ENCODE results near the gene URI1. TPM values are rescaled to one million over a fixed set of nuclear protein-coding genes. Genes with fewer than 3 reads are reported as not detected.
A peak's percentile ranks its signal among the peaks of the same experiment; 100 is the strongest.

The URI1 gene
- total RNA-seq, 1 donor from 2014 or later = 42.0 TPM

GRCh38 chr19:30024091-30024490, 82.1 kb downstream of the URI1 start:
- no peak for DNase-seq (ENCODE audit: low spot score)
- TF ChIP-seq, protein P1, sequence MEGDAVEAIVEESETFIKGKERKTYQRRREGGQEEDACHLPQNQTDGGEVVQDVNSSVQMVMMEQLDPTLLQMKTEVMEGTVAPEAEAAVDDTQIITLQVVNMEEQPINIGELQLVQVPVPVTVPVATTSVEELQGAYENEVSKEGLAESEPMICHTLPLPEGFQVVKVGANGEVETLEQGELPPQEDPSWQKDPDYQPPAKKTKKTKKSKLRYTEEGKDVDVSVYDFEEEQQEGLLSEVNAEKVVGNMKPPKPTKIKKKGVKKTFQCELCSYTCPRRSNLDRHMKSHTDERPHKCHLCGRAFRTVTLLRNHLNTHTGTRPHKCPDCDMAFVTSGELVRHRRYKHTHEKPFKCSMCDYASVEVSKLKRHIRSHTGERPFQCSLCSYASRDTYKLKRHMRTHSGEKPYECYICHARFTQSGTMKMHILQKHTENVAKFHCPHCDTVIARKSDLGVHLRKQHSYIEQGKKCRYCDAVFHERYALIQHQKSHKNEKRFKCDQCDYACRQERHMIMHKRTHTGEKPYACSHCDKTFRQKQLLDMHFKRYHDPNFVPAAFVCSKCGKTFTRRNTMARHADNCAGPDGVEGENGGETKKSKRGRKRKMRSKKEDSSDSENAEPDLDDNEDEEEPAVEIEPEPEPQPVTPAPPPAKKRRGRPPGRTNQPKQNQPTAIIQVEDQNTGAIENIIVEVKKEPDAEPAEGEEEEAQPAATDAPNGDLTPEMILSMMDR (IDR thresholded peaks at IDR 0.05) = no peak
- Mint-ChIP-seq H3K27me3 (ENCODE audit: low read depth) (no peaks in the 10 kb centered on the region), H3K4me3 (ENCODE audit: unreplicated experiment) (no peak overlapping the region), H3K4me1 (ENCODE audit: low read depth) (peaks cover 3% of the 10 kb centered on the region), H3K27ac (ENCODE audit: unreplicated experiment) (no peak overlapping the region), H3K9me3 (ENCODE audit: low read depth) (peaks cover 15% of the 10 kb centered on the region), H3K36me3 (ENCODE audit: low read depth) (peaks cover 17% of the 10 kb centered on the region)

DNA sequence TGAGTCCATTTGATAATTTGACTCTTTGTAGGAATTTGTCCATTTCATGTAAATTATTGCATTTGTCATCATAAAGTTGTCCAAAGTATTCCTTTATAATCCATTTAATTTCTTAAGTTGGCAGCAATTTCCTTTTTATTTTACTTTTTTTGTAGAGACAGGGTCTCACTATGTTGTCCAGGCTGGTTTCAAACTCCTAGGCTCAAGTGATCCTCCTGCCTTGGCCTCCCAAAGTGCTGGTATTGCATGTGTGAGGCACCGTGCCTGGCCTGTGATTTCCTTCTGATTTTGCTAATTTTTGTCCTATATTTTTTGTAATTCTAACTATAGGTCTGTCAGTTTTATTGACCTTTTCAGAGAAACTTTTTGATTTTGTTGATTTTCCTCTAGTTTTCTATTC, 84.9 kb downstream of the URI1 start:
- H3K4me3 Mint-ChIP-seq (ENCODE audit: unreplicated experiment) = no peak overlapping the region
- TF ChIP-seq, protein P1 (IDR thresholded peaks at IDR 0.05) = no peak
- no peak overlapping the region for H3K27ac Mint-ChIP-seq (ENCODE audit: unreplicated experiment)
- peaks cover 17% of the 10 kb centered on the region for H3K9me3 Mint-ChIP-seq (ENCODE audit: low read depth)
- H3K27me3 Mint-ChIP-seq (ENCODE audit: low read depth) = no peaks in the 10 kb centered on the region
- H3K36me3 Mint-ChIP-seq (ENCODE audit: low read depth) = peaks cover 16% of the 10 kb centered on the region
- peaks cover 22% of the 10 kb centered on the region for H3K4me1 Mint-ChIP-seq (ENCODE audit: low read depth)
- no peak for DNase-seq (ENCODE audit: low spot score)

GRCh38 chr19:30028118-30028991, 86.3 kb downstream of the URI1 start:
- H3K27ac Mint-ChIP-seq (ENCODE audit: unreplicated experiment) = no peak overlapping the region
- peaks cover 11% of the 10 kb centered on the region for H3K9me3 Mint-ChIP-seq (ENCODE audit: low read depth)
- TF ChIP-seq, protein P1 (IDR thresholded peaks at IDR 0.05) = no peak
- no peak overlapping the region for H3K4me3 Mint-ChIP-seq (ENCODE audit: unreplicated experiment)
- no peaks in the 10 kb centered on the region for H3K27me3 Mint-ChIP-seq (ENCODE audit: low read depth)
- peaks cover 12% of the 10 kb centered on the region for H3K36me3 Mint-ChIP-seq (ENCODE audit: low read depth)
- H3K4me1 Mint-ChIP-seq (ENCODE audit: low read depth) = peaks cover 22% of the 10 kb centered on the region
- DNase-seq (ENCODE audit: low spot score) = no peak

DNA sequence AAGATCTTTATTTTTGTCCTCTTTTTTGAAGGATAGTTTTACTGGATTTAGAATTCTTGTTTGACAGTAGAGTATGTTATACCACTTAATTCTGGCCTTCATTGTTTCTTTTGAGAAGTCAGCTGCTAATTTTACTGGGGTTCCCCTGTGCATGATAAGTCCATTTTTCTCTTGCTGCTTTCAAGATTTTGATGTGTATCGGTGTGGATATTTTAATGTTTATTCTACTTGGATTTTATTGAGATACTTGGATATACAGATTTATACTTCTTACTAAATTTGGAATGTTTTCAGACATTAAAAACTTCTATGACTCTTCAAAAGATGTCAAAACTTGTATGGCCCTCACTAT, 86.9 kb downstream of the URI1 start:
- Mint-ChIP-seq H3K27me3 (ENCODE audit: low read depth) (no peaks in the 10 kb centered on the region), H3K36me3 (ENCODE audit: low read depth) (peaks cover 12% of the 10 kb centered on the region), H3K27ac (ENCODE audit: unreplicated experiment) (no peak overlapping the region), H3K4me3 (ENCODE audit: unreplicated experiment) (no peak overlapping the region), H3K9me3 (ENCODE audit: low read depth) (peaks cover 12% of the 10 kb centered on the region), H3K4me1 (ENCODE audit: low read depth) (peaks cover 22% of the 10 kb centered on the region)
- no peak for DNase-seq (ENCODE audit: low spot score)
- TF ChIP-seq, protein P1 (IDR thresholded peaks at IDR 0.05) = no peak

GRCh38 chr19:30029721-30030510, 87.9 kb downstream of the URI1 start:
- Mint-ChIP-seq H3K9me3 (ENCODE audit: low read depth) (peaks cover 19% of the 10 kb centered on the region), H3K4me3 (ENCODE audit: unreplicated experiment) (no peak overlapping the region), H3K36me3 (ENCODE audit: low read depth) (peaks cover 19% of the 10 kb centered on the region), H3K27me3 (ENCODE audit: low read depth) (no peaks in the 10 kb centered on the region), H3K27ac (ENCODE audit: unreplicated experiment) (peak overlapping the region; percentile 9), H3K4me1 (ENCODE audit: low read depth) (peaks cover 22% of the 10 kb centered on the region)
- TF ChIP-seq, protein P1 (IDR thresholded peaks at IDR 0.05) = no peak
- DNase-seq (ENCODE audit: low spot score) = no peak

Measured in chondrocyte (in vitro differentiated cells).